ENCODE measurements around the gene FANCI.

DNA sequence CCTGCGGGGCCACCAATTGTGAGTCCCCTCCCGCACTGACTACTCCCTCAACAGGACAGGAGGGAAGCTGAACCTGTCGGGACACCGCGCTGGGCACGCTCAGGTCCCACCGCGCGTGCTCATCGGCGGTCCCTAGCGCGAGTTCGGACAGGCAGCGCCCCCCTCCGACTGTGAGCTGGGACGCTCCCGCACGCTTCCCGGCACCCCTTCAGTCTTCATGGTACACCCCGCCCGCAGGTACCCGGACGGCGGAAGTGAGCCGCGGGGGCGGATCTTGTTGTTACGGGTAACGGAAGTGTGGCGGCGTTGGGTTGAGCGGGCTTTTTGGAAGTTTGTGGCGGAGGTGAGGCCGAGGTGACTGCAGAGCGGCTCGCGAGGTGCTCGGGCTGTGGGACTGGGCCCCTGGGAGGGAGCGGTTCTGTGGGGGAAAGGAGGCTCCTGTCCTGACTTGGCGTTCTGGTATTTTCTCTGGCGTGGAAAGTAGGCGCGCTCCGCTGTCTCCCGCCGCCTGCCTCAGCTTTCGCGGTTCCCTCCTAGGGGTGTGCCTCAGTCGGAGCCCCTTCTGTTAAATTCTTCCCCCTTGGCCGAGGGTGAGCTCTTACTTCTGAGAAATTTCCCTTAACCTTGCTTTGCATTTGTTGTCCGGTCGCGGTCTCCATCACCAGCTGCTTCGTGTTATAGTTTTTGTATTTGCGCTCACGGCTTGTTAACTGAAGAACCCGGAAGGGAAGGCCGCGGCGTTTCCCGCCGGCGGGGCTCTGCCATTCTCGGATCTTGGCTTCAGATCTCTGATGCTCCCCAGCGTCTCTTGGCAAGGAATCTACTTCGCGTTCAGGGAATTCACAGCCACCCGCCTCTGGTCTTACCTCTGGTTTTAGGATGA is at the start of gene FANCI:
- TF ChIP-seq, protein P1, sequence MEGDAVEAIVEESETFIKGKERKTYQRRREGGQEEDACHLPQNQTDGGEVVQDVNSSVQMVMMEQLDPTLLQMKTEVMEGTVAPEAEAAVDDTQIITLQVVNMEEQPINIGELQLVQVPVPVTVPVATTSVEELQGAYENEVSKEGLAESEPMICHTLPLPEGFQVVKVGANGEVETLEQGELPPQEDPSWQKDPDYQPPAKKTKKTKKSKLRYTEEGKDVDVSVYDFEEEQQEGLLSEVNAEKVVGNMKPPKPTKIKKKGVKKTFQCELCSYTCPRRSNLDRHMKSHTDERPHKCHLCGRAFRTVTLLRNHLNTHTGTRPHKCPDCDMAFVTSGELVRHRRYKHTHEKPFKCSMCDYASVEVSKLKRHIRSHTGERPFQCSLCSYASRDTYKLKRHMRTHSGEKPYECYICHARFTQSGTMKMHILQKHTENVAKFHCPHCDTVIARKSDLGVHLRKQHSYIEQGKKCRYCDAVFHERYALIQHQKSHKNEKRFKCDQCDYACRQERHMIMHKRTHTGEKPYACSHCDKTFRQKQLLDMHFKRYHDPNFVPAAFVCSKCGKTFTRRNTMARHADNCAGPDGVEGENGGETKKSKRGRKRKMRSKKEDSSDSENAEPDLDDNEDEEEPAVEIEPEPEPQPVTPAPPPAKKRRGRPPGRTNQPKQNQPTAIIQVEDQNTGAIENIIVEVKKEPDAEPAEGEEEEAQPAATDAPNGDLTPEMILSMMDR (IDR thresholded peaks at IDR 0.05) = peak in 5 of 6 experiments; percentile 29 to 53 (median 38)
- peak in 1 of 2 donors; percentile 55 for TF ChIP-seq POLR2A (IDR thresholded peaks at IDR 0.05)
